Muscle of leg (tissue), 11 donors: ENCODE results near the gene CAPN14. TPM values are rescaled to one million over a fixed set of nuclear protein-coding genes. Genes with fewer than 3 reads are reported as not detected.

Source experiments
- DNase-seq: peaks from one replicate; pipeline ENCODE4 v3.0.0; 2013
- H3K27ac ChIP-seq: one replicate; pipeline ENCODE4 v1.5.1; 2013; ENCODE audit warnings: mild to moderate bottlenecking, low read length, control low read depth
- H3K27me3 ChIP-seq: one replicate; pipeline ENCODE4 v1.6.1; 2013; ENCODE audit warnings: low read length; ENCODE audit not compliant: control insufficient read depth, insufficient read depth
- H3K36me3 ChIP-seq: one replicate; pipeline ENCODE4 v1.6.1; 2013; ENCODE audit warnings: low read length; ENCODE audit not compliant: control insufficient read depth, insufficient read depth
- H3K4me1 ChIP-seq: one replicate; pipeline ENCODE4 v1.6.1; 2013; ENCODE audit warnings: low read length; ENCODE audit not compliant: control insufficient read depth, insufficient read depth
- H3K4me3 ChIP-seq: one replicate; pipeline ENCODE4 v1.5.1; 2013; ENCODE audit warnings: low read length, control low read depth
- H3K9me3 ChIP-seq: replicated peaks from 2 replicates; pipeline ENCODE4 v1.6.1; 2013; ENCODE audit warnings: low read depth, low read length; ENCODE audit not compliant: control insufficient read depth
- WGBS: methylation state at CpG from one replicate; pipeline ENCODE4 v1.1.5; 2013; ENCODE audit warnings: missing lambda C conversion rate; ENCODE audit not compliant: insufficient coverage; 5-methylcytosine and 5-hydroxymethylcytosine counted together
- polyA plus RNA-seq, 8 donors: library from polyadenylated mRNA; unstranded; fragments of 120-200 nt; gene quantifications; one replicate each; pipeline versions ENCODE4 v1.2.1 to v1.2.3, GENCODE V29; 2013; ENCODE audit warnings: inconsistent platforms in 1 of 8, low replicate concordance in 1 of 8; ENCODE audit not compliant: insufficient read length in 8 of 8, insufficient read depth in 1 of 8
- total RNA-seq: library from RNA; stranded (reverse); fragments of 120-200 nt; gene quantifications from one replicate; pipeline ENCODE4 v1.2.4, GENCODE V29; 2013

Gene CAPN14
- total and polyA plus RNA-seq, 9 donors = 0.04 to 0.09 (median 0.06) TPM; not detected in 3

GRCh38 chr2:31254237-31255203, 37.2 kb upstream of the CAPN14 start:
- Histone ChIP-seq H3K4me3 (no peak overlapping the region), H3K4me1 (no peaks in the 10 kb centered on the region), H3K27ac (no peak overlapping the region), H3K27me3 (no peaks in the 10 kb centered on the region), H3K36me3 (no peaks in the 10 kb centered on the region), H3K9me3 (no peaks in the 10 kb centered on the region)
- 83% methylated on average over 18 of the region's 19 CpGs for WGBS
- no peak for DNase-seq

GRCh38 chr2:31253356-31254131, 36.2 kb upstream of the CAPN14 start:
- no peak overlapping the region for H3K4me3 ChIP-seq
- H3K9me3 ChIP-seq = no peaks in the 10 kb centered on the region
- WGBS = 78% methylated on average over 11 of the region's 13 CpGs
- H3K36me3 ChIP-seq = peaks cover 3% of the 10 kb centered on the region
- no peaks in the 10 kb centered on the region for H3K27me3 ChIP-seq
- no peak overlapping the region for H3K27ac ChIP-seq
- H3K4me1 ChIP-seq = no peaks in the 10 kb centered on the region
- no peak for DNase-seq

- DNase-seq = no peak
- Histone ChIP-seq H3K9me3 (no peaks in the 10 kb centered on the region), H3K4me3 (no peak overlapping the region), H3K36me3 (peaks cover 5% of the 10 kb centered on the region), H3K27ac (no peak overlapping the region), H3K4me1 (no peaks in the 10 kb centered on the region), H3K27me3 (no peaks in the 10 kb centered on the region)
- 90% methylated on average over 4 of the region's 6 CpGs for WGBS
Observed at GRCh38 chr2:31251851-31252250, 34.5 kb upstream of the CAPN14 start.

DNA sequence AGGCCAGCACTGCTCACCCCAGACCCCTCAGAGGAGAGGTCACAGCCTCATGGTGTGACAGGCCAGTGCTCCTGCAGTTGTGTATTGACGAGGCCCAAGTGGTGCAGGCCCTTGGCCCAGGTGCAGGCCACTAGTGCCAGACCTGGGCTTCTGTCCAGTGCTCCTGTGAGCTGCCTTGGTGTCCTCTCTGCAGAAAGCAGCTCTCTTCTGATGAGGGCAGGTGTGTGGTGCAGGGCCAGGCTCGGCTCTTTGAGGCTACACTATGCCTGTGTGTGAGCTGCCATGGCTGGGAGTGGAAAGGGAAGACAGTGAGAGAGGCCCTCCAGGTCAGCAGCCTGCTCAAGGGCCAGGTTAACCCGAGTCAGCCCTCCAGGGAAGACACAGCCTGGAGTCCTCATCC, 33.7 kb upstream of the CAPN14 start:
- no peaks in the 10 kb centered on the region for H3K27me3 ChIP-seq
- peaks cover 5% of the 10 kb centered on the region for H3K36me3 ChIP-seq
- no peaks in the 10 kb centered on the region for H3K9me3 ChIP-seq
- H3K27ac ChIP-seq = no peak overlapping the region
- no peaks in the 10 kb centered on the region for H3K4me1 ChIP-seq
- DNase-seq = no peak
- WGBS = 73% methylated on average over 2 of the region's 3 CpGs
- no peak overlapping the region for H3K4me3 ChIP-seq

- no peak overlapping the region for H3K27ac ChIP-seq
- H3K27me3 ChIP-seq = no peaks in the 10 kb centered on the region
- no peak for DNase-seq
- no peaks in the 10 kb centered on the region for H3K9me3 ChIP-seq
- H3K36me3 ChIP-seq = peaks cover 5% of the 10 kb centered on the region
- no peaks in the 10 kb centered on the region for H3K4me1 ChIP-seq
- 88% methylated on average over 6 of the region's 15 CpGs for WGBS
- H3K4me3 ChIP-seq = no peak overlapping the region
Observed at GRCh38 chr2:31249009-31249690, 31.8 kb upstream of the CAPN14 start.

- Histone ChIP-seq H3K27me3 (no peaks in the 10 kb centered on the region), H3K9me3 (no peaks in the 10 kb centered on the region), H3K4me3 (no peak overlapping the region), H3K27ac (no peak overlapping the region), H3K36me3 (peaks cover 5% of the 10 kb centered on the region), H3K4me1 (no peaks in the 10 kb centered on the region)
- 82% methylated on average over 3 of the region's 3 CpGs for WGBS
- DNase-seq = no peak
Observed at GRCh38 chr2:31248139-31248538, 30.8 kb upstream of the CAPN14 start.

DNA sequence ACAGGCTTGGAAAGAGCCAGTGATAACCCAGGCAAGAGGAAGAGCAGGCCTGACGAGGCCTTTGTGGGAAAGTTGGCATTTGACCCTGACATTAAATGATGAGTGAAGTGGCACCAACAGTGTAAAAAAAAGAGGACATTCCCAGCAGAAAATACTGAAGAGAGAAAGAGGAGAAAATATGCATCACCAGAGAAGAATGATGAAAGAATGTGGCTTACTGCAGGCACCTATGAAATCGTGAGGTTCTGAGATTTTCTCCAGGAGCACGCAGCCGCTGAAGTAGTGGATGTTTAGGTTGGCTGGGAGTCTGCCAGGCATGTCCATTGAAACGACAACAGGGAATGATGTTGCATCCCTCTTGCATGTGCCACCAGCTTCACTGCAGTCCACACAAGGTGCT, 30.4 kb upstream of the CAPN14 start:
- 79% methylated on average over 5 of the region's 5 CpGs for WGBS
- Histone ChIP-seq H3K9me3 (no peaks in the 10 kb centered on the region), H3K4me3 (no peak overlapping the region), H3K36me3 (peaks cover 5% of the 10 kb centered on the region), H3K27ac (no peak overlapping the region), H3K27me3 (no peaks in the 10 kb centered on the region), H3K4me1 (no peaks in the 10 kb centered on the region)
- DNase-seq = no peak

DNA sequence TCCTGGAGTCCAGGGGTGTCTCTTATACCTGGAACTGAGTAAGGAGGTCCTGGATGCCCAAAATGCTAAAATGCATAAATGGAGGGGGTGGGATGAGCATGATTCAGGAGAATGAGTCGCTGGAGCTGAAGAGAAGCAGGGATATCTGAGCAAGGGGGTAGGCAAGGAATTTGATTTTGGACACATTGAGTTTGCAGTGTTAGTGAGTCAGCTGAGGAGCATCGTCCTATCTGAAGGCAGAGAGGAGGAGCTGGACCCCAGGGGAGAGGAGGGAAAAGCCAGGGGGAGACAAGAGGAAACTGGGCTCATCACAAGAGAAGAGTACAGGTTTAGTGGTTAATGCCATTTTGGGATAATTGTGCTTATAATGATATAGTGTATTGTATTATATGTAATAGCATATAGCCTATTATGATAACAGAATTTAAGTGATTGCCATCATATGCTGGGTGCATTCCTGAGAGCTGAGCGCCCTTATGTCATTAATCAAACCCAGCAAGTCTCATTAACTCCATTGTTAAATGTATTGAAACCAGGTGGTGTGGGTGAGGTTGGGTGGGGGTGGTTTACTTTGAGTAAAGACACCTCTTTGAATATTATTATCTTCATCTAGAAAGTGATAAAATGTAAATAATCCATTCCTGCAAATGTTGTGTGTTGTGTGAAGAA, 29.0 kb upstream of the CAPN14 start:
- Histone ChIP-seq H3K9me3 (no peaks in the 10 kb centered on the region), H3K4me3 (no peak overlapping the region), H3K27ac (no peak overlapping the region), H3K36me3 (peaks cover 5% of the 10 kb centered on the region), H3K27me3 (no peaks in the 10 kb centered on the region), H3K4me1 (peaks cover 9% of the 10 kb centered on the region)
- no peak for DNase-seq
- WGBS = 84% methylated on average over 2 of the region's 3 CpGs

DNA sequence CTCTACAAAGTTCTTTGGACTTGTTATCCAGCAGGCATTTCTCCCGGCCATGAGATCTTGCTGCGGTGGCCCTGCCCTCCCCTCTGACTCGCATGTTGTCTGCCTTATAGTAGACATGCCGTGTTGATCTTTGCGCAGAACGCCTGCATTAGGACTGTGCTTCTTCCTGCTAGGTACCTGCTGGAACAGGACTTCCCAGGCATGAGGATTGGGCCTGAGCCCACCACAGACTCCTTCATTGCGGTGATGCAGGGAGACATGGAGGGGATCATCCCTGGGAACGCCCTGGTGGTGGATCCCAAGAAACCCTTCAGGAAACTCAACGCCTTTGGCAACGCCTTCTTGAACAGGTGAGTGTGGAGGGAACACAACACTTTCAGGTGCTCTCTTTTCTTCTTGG, 26.8 kb upstream of the CAPN14 start:
- Histone ChIP-seq H3K9me3 (no peaks in the 10 kb centered on the region), H3K36me3 (peaks cover 5% of the 10 kb centered on the region), H3K27me3 (no peaks in the 10 kb centered on the region), H3K27ac (no peak overlapping the region), H3K4me1 (peaks cover 30% of the 10 kb centered on the region), H3K4me3 (no peak overlapping the region)
- no peak for DNase-seq
- 96% methylated on average over 9 of the region's 10 CpGs for WGBS
